ENCODE data around the gene XNDC1N. TPM values are rescaled to one million over a fixed set of nuclear protein-coding genes. Genes with fewer than 3 reads are reported as not detected.

The XNDC1N gene
- total and polyA plus RNA-seq, 2 experiments from 2014 or later: 11.0 to 13.0 TPM

- H3K27ac Mint-ChIP-seq: no peak overlapping the region
- TF ChIP-seq EZH2phosphoT487 (IDR thresholded peaks at IDR 0.05; ENCODE audit: unreplicated experiment) (no peak), ZNF462 (CRISPR knock-in tag; IDR thresholded peaks at IDR 0.05) (no peak), STAT1 (IDR thresholded peaks at IDR 0.05; ENCODE audit: unreplicated experiment) (no peak), CTCF (conservative IDR thresholded peaks at IDR 0.05; ENCODE audit: low read depth in 2 of 2) (no peak), JUNB (IDR thresholded peaks at IDR 0.05; ENCODE audit: unreplicated experiment) (no peak), ZNF331 (CRISPR knock-in tag; IDR thresholded peaks at IDR 0.05; ENCODE audit: low read depth) (no peak), CREB1 (CRISPR knock-in tag; IDR thresholded peaks at IDR 0.05; ENCODE audit: low read depth) (no peak), EZH2 (IDR thresholded peaks at IDR 0.05; ENCODE audit: low read depth, unreplicated experiment) (no peak), ETS1 (IDR thresholded peaks at IDR 0.05) (no peak), ZNF114 (CRISPR knock-in tag; IDR thresholded peaks at IDR 0.05) (no peak), NANOG (IDR thresholded peaks at IDR 0.05; ENCODE audit: borderline replicate concordance) (no peak), POLR2AphosphoS5 (IDR thresholded peaks at IDR 0.05; ENCODE audit: low read depth) (no peak), REST (IDR thresholded peaks at IDR 0.05; ENCODE audit: unreplicated experiment) (no peak)
- peaks cover 29% of the 10 kb centered on the region; the same call in 2 of the 3 replicates for H3K36me3 Mint-ChIP-seq (ENCODE audit: low read depth)
- Histone ChIP-seq H3K4me1 (ENCODE audit: insufficient read depth) (no peaks in the 10 kb centered on the region), H2AFZ (no peak overlapping the region), H3K9me2 (ENCODE audit: insufficient read depth) (no peaks in the 10 kb centered on the region), H3K4me3 (no peak overlapping the region), H3K27ac (ENCODE audit: low read depth) (no peak overlapping the region), H3K4me2 (no peak overlapping the region), H4K20me1 (replicated peaks; ENCODE audit: insufficient read depth) (no peaks in the 10 kb centered on the region), H3K79me2 (replicated peaks; ENCODE audit: insufficient read depth) (no peaks in the 10 kb centered on the region), H3F3A (replicated peaks; ENCODE audit: low read depth) (no peaks in the 10 kb centered on the region), H3K27me3 (ENCODE audit: insufficient read depth) (no peaks in the 10 kb centered on the region), H3K36me3 (ENCODE audit: insufficient read depth) (no peaks in the 10 kb centered on the region)
- ATAC-seq (no peak), DNase-seq (ENCODE audit: low spot score) (no peak)
- H3K4me1 Mint-ChIP-seq: peaks cover under 1% of the 10 kb centered on the region; the same call in 1 of the 3 replicates
- peaks cover 3% of the 10 kb centered on the region for H3K27me3 Mint-ChIP-seq (ENCODE audit: insufficient read depth, low read depth, poor library complexity)
- H3K4me3 Mint-ChIP-seq: no peak overlapping the region
- H3K9me3 Mint-ChIP-seq: no peaks in the 10 kb centered on the region; the same call in 2 of the 3 replicates
Measured at GRCh38 chr11:71895961-71896360, 32.4 kb downstream of the XNDC1N start.

Measured in GM23338 (cell line).